Measurements from ENCODE around the gene PTEN. TPM values are rescaled to one million over a fixed set of nuclear protein-coding genes. Genes with fewer than 3 reads are reported as not detected.

The PTEN gene
- total RNA-seq, 4 donors from 2014 or later: 78.6 to 184 (median 129) TPM

DNA sequence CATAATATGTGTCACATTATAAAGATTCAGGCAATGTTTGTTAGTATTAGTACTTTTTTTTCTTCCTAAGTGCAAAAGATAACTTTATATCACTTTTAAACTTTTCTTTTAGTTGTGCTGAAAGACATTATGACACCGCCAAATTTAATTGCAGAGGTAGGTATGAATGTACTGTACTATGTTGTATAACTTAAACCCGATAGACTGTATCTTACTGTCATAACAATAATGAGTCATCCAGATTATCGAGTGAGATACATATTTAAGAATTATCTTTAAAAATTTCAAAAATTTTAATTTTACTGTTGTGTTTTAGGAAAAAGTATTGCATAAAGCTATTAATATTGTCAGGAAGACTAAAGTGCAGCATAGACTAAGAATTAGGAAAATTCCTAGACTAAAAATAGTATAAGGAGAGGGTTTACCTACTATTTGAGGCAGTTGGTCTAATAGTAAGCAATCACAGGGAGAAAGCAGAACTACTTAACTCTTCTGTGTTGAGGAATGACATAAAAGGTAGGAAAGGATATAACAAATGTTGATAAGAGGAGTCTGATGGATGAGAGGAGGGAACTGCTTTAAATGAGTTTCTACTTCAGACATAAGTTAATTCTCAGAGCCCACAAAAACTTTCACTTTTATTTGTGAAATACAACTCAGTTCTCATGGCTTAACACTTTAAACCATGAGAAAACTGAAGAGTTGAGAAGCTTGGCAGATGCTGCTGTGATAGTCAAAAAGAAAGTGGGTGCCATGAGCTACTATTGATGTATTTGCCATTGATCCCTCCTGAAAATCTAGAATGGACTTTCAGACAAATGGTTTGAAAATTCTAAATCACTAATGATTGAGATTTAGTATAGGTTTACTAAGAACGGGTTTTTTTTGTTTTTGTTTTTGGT is 67.8 kb downstream of the PTEN start:
- H3K4me1 ChIP-seq: peaks cover 3 to 38% (median 5%) of the 10 kb centered on the region in 4 donors
- no peak for DNase-seq
- TF ChIP-seq POLR2AphosphoS5 (IDR thresholded peaks at IDR 0.05): no peak
- TF ChIP-seq POLR2A (IDR thresholded peaks at IDR 0.05): no peak
- TF ChIP-seq EP300 (IDR thresholded peaks at IDR 0.05; ENCODE audit: low read depth): no peak
- TF ChIP-seq, protein P1, sequence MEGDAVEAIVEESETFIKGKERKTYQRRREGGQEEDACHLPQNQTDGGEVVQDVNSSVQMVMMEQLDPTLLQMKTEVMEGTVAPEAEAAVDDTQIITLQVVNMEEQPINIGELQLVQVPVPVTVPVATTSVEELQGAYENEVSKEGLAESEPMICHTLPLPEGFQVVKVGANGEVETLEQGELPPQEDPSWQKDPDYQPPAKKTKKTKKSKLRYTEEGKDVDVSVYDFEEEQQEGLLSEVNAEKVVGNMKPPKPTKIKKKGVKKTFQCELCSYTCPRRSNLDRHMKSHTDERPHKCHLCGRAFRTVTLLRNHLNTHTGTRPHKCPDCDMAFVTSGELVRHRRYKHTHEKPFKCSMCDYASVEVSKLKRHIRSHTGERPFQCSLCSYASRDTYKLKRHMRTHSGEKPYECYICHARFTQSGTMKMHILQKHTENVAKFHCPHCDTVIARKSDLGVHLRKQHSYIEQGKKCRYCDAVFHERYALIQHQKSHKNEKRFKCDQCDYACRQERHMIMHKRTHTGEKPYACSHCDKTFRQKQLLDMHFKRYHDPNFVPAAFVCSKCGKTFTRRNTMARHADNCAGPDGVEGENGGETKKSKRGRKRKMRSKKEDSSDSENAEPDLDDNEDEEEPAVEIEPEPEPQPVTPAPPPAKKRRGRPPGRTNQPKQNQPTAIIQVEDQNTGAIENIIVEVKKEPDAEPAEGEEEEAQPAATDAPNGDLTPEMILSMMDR (IDR thresholded peaks at IDR 0.05): no peak
- H3K9me3 ChIP-seq: no peaks in the 10 kb centered on the region
- no peaks in the 10 kb centered on the region for H3K27me3 ChIP-seq
- WGBS, 2 donors (ENCODE audit: low coverage in 1 of 2): 72 to 78% methylated on average over 4 of the region's 4 CpGs
- peaks cover 0 to 22% (median 9%) of the 10 kb centered on the region in 4 donors for H3K36me3 ChIP-seq
- H3K27ac ChIP-seq: no peak overlapping the region
- intact Hi-C loops (cut with DNase I; ENCODE audit: low total_unique reads) (no loop called here), in situ Hi-C loops (cut with MboI; ENCODE audit: low pct_ligation_motif_present in 1 of 4, low pct_unique_long_range_greater_than_20kb in 1 of 4, low sequenced_read_pairs in 3 of 4) (no loop called here)
- no peak overlapping the region for H3K4me3 ChIP-seq

DNA sequence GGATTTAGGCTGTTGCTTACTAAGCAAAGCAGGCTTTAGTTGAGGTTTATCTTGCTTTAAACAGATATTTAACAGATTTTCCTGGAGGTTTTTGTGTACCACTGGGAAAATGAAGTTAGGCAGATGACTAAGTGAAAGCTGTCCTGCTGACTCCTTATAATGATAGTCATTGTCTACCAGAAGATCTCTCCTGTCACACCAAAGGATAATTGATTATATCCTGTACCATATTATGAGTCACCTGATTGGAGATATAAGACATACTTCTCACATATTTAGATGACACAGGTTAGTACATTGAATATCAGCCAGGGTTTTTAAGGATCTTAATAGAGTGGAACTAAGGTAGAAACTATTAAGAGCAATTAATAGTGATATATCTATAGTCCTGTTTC is 68.4 kb downstream of the PTEN start:
- no peaks in the 10 kb centered on the region for H3K27me3 ChIP-seq
- no peaks in the 10 kb centered on the region for H3K9me3 ChIP-seq
- no peak for DNase-seq
- peaks cover 0 to 22% (median 9%) of the 10 kb centered on the region in 4 donors for H3K36me3 ChIP-seq
- in situ Hi-C loops (cut with MboI; ENCODE audit: low pct_ligation_motif_present in 1 of 4, low pct_unique_long_range_greater_than_20kb in 1 of 4, low sequenced_read_pairs in 3 of 4): no loop called here
- intact Hi-C loops (cut with DNase I; ENCODE audit: low total_unique reads): no loop called here
- peaks cover 4 to 35% (median 6%) of the 10 kb centered on the region in 4 donors for H3K4me1 ChIP-seq
- H3K27ac ChIP-seq: no peak overlapping the region
- no peak overlapping the region for H3K4me3 ChIP-seq
- TF ChIP-seq POLR2A (IDR thresholded peaks at IDR 0.05) (no peak), EP300 (IDR thresholded peaks at IDR 0.05; ENCODE audit: low read depth) (no peak), POLR2AphosphoS5 (IDR thresholded peaks at IDR 0.05) (no peak)
- TF ChIP-seq, protein P1 (IDR thresholded peaks at IDR 0.05): no peak

DNA sequence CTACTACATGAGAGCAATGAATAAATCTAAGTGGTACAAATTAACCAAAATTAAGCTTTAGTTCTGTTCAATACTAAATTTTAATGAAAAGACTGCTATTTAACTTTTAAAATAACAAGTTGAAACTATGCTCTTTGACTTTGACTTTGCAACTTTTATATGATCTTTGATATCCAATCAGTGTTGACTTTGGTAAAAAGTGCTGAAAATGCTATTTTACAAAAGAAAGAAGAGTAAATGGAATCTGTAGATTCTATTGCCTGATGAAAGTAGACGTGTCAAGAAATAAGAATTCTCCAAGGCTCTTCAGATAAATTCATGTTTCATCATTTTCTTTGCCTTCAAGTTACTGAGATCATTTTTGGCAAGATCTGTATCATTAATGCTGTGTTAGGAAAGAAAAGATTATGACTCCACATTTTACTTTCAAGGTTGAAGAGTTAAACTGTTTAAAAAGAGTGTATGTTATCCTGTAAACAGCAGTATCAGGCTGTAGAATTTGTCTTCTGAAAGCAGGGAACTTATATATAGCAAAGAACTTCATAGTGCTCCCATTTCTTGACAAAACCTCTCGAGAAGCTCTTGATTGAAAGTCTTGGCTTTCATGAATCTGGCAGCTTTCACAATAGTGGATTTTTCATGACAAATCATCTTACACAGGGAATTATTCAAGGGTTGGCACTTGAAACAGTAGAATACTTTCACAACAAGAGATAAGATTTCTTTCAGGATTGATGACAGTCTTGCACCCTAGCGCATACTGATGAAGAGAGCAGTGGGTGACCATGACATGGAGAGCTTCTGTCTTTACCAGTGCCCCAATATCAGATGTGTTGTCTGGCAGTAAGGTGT is 72.1 kb downstream of the PTEN start:
- H3K9me3 ChIP-seq: no peaks in the 10 kb centered on the region
- in situ Hi-C loops (cut with MboI; ENCODE audit: low pct_ligation_motif_present in 1 of 4, low pct_unique_long_range_greater_than_20kb in 1 of 4, low sequenced_read_pairs in 3 of 4): no loop called here
- no peak overlapping the region for H3K4me3 ChIP-seq
- H3K4me1 ChIP-seq: peaks cover 3 to 10% (median 5%) of the 10 kb centered on the region in 4 donors
- intact Hi-C loops (cut with DNase I; ENCODE audit: low total_unique reads): no loop called here
- 82 to 85% methylated on average over 3 of the region's 3 CpGs for WGBS, 2 donors (ENCODE audit: low coverage in 1 of 2)
- H3K27ac ChIP-seq: no peak overlapping the region
- no peak for TF ChIP-seq EP300 (IDR thresholded peaks at IDR 0.05; ENCODE audit: low read depth)
- TF ChIP-seq POLR2AphosphoS5 (IDR thresholded peaks at IDR 0.05): no peak
- no peak for TF ChIP-seq POLR2A (IDR thresholded peaks at IDR 0.05)
- H3K27me3 ChIP-seq: no peaks in the 10 kb centered on the region
- H3K36me3 ChIP-seq: peaks cover 0 to 22% (median 9%) of the 10 kb centered on the region in 4 donors
- DNase-seq: no peak

DNA sequence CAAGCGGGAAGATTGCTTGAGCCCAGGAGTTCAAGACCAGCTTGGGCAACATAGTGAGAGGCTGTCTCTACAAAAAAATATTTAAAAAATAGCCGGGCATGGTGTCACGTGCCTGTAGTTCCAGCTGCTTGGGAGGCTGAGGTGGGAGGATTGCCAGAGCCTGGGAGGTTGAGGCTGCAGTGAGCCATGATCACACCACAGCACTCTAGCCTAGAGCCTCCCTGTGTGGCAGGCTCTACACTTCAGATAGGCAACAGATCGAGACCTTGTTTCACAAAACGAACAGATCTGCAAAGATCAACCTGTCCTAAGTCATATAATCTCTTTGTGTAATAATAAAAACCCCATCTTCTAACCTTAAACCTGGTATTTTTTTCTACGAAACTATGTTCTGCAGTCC is 76.8 kb downstream of the PTEN start:
- no peaks in the 10 kb centered on the region for H3K9me3 ChIP-seq
- in situ Hi-C loops (cut with MboI; ENCODE audit: low pct_ligation_motif_present in 1 of 4, low pct_unique_long_range_greater_than_20kb in 1 of 4, low sequenced_read_pairs in 3 of 4) (no loop called here), intact Hi-C loops (cut with DNase I; ENCODE audit: low total_unique reads) (no loop called here)
- no peak overlapping the region for H3K27ac ChIP-seq
- H3K36me3 ChIP-seq: peaks cover 0 to 5% (median 0%) of the 10 kb centered on the region in 4 donors
- H3K4me1 ChIP-seq: peaks cover 0 to 6% (median 2%) of the 10 kb centered on the region in 4 donors
- H3K27me3 ChIP-seq: no peaks in the 10 kb centered on the region
- TF ChIP-seq POLR2AphosphoS5 (IDR thresholded peaks at IDR 0.05) (no peak), EP300 (IDR thresholded peaks at IDR 0.05; ENCODE audit: low read depth) (no peak), POLR2A (IDR thresholded peaks at IDR 0.05) (no peak)
- TF ChIP-seq, protein P1 (IDR thresholded peaks at IDR 0.05): no peak
- no peak overlapping the region for H3K4me3 ChIP-seq
- WGBS, 2 donors (ENCODE audit: low coverage in 1 of 2): 98% methylated on average over 4 to 6 of the region's 6 CpGs
- DNase-seq: no peak
